Measurements from ENCODE around the gene CSTF2T.

The CSTF2T gene

GRCh38 chr10:51709324-51709972, 10.1 kb upstream of the CSTF2T start:
- Histone ChIP-seq H3K4me3 (IDR thresholded peaks at IDR 0.05; ENCODE audit: insufficient read depth, low read depth, low read length) (no peak overlapping the region), H3K9ac (no peak overlapping the region), H3K27ac (no peak overlapping the region), H3K36me3 (ENCODE audit: insufficient read depth) (no peaks in the 10 kb centered on the region), H3K27me3 (ENCODE audit: insufficient read depth, low read depth) (no peaks in the 10 kb centered on the region), H3K79me2 (ENCODE audit: insufficient read depth, low read depth) (no peaks in the 10 kb centered on the region), H3K4me2 (no peak overlapping the region), H4K20me1 (ENCODE audit: insufficient read depth) (no peaks in the 10 kb centered on the region), H2AFZ (ENCODE audit: low read depth) (no peak overlapping the region), H3K4me1 (ENCODE audit: low read depth, poor library complexity, severe bottlenecking) (no peaks in the 10 kb centered on the region)
- no peak for TF ChIP-seq CTCF (conservative IDR thresholded peaks at IDR 0.05; ENCODE audit: low read depth, low read length)

GRCh38 chr10:51708609-51709008, 9.2 kb upstream of the CSTF2T start:
- no peak overlapping the region for H3K9ac ChIP-seq
- H2AFZ ChIP-seq (ENCODE audit: low read depth), result no peak overlapping the region
- no peaks in the 10 kb centered on the region for H3K79me2 ChIP-seq (ENCODE audit: insufficient read depth, low read depth)
- H3K27me3 ChIP-seq (ENCODE audit: insufficient read depth, low read depth), result no peaks in the 10 kb centered on the region
- no peaks in the 10 kb centered on the region for H4K20me1 ChIP-seq (ENCODE audit: insufficient read depth)
- H3K4me2 ChIP-seq, result no peak overlapping the region
- no peak overlapping the region for H3K27ac ChIP-seq
- H3K4me1 ChIP-seq (ENCODE audit: low read depth, poor library complexity, severe bottlenecking), result no peaks in the 10 kb centered on the region
- no peaks in the 10 kb centered on the region for H3K36me3 ChIP-seq (ENCODE audit: insufficient read depth)
- no peak for TF ChIP-seq CTCF (conservative IDR thresholded peaks at IDR 0.05; ENCODE audit: low read depth, low read length)
- no peak overlapping the region for H3K4me3 ChIP-seq (IDR thresholded peaks at IDR 0.05; ENCODE audit: insufficient read depth, low read depth, low read length)

- H3K4me3 ChIP-seq (IDR thresholded peaks at IDR 0.05; ENCODE audit: insufficient read depth, low read depth, low read length), result no peak overlapping the region
- no peaks in the 10 kb centered on the region for H3K36me3 ChIP-seq (ENCODE audit: insufficient read depth)
- H4K20me1 ChIP-seq (ENCODE audit: insufficient read depth), result no peaks in the 10 kb centered on the region
- no peak overlapping the region for H2AFZ ChIP-seq (ENCODE audit: low read depth)
- no peaks in the 10 kb centered on the region for H3K27me3 ChIP-seq (ENCODE audit: insufficient read depth, low read depth)
- H3K79me2 ChIP-seq (ENCODE audit: insufficient read depth, low read depth), result no peaks in the 10 kb centered on the region
- H3K9ac ChIP-seq, result no peak overlapping the region
- TF ChIP-seq CTCF (conservative IDR thresholded peaks at IDR 0.05; ENCODE audit: low read depth, low read length), result no peak
- no peak overlapping the region for H3K27ac ChIP-seq
- H3K4me1 ChIP-seq (ENCODE audit: low read depth, poor library complexity, severe bottlenecking), result no peaks in the 10 kb centered on the region
- H3K4me2 ChIP-seq, result no peak overlapping the region
Observed at GRCh38 chr10:51707821-51708424, 8.5 kb upstream of the CSTF2T start.

- no peak overlapping the region for H3K4me2 ChIP-seq
- no peak overlapping the region for H3K27ac ChIP-seq
- no peak overlapping the region for H2AFZ ChIP-seq (ENCODE audit: low read depth)
- H3K27me3 ChIP-seq (ENCODE audit: insufficient read depth, low read depth), result no peaks in the 10 kb centered on the region
- no peaks in the 10 kb centered on the region for H3K4me1 ChIP-seq (ENCODE audit: low read depth, poor library complexity, severe bottlenecking)
- no peak overlapping the region for H3K4me3 ChIP-seq (IDR thresholded peaks at IDR 0.05; ENCODE audit: insufficient read depth, low read depth, low read length)
- H3K9ac ChIP-seq, result no peak overlapping the region
- no peak for TF ChIP-seq CTCF (conservative IDR thresholded peaks at IDR 0.05; ENCODE audit: low read depth, low read length)
- H3K36me3 ChIP-seq (ENCODE audit: insufficient read depth), result no peaks in the 10 kb centered on the region
- no peaks in the 10 kb centered on the region for H4K20me1 ChIP-seq (ENCODE audit: insufficient read depth)
- H3K79me2 ChIP-seq (ENCODE audit: insufficient read depth, low read depth), result no peaks in the 10 kb centered on the region
Observed at GRCh38 chr10:51707392-51707791, 8.0 kb upstream of the CSTF2T start.
